GM19324 (cell line): Measurements from ENCODE around the gene SNAPC3.
"Not testable (repeated sequence)": the region's sequence is repeated elsewhere in the genome, so short reads cannot be mapped to it uniquely, and the experiment has no call there.

Experiments used
- ATAC-seq: cut with Tn5 transposase; IDR thresholded peaks from one replicate; pipeline ENCODE4 v1.9.1; 2021; ENCODE audit warnings: mild to moderate bottlenecking, moderate library complexity; ENCODE audit not compliant: unreplicated experiment, low FRiP score

SNAPC3 gene

GRCh38 chr9:15421990-15422371 lies 695 bp upstream of the SNAPC3 start:
- ATAC-seq: no peak

- no peak for ATAC-seq
Observed at GRCh38 chr9:15423231-15423985, 732 bp downstream of the SNAPC3 start.

DNA sequence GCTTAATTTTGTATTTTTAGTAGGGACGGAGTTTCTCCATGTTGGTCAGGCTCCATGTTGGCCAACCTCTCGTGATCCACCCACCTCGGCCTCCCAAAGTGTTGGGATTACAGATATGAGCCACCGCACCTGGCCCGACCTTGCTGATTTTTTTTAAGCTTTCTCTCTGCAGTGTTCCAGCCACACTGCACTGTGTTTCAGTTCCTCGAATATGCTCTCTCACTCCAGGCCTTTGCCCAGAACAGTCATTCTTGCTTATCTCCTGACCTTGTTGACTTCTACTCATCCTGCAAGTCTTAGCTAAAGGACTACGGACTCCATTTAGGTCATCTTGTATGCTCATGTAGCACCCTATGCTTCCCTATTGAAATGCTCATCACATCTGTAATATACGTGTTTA lies 3.3 kb downstream of the SNAPC3 start:
- ATAC-seq: no peak

DNA sequence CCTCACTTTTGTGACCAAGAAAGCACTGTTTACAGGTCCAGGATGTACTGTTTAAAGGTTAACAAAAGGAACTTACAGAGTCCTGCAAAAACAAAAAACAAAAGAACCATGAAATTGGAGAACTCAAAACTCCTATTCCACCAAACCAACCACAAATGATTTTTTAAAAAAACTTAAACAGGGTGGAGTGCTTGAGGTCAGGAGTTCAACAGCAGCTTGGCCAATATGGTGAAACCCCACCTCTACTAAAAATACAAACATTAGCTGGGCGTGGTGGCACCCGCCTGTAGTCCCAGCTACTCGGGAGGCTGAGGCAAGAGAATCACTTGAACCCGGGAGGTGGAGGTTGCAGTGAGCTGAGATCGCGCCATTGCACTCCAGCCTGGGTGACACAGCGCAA lies 5.0 kb downstream of the SNAPC3 start:
- not testable (repeated sequence) for ATAC-seq

GRCh38 chr9:15430920-15431844 lies 8.5 kb downstream of the SNAPC3 start:
- no peak for ATAC-seq

DNA sequence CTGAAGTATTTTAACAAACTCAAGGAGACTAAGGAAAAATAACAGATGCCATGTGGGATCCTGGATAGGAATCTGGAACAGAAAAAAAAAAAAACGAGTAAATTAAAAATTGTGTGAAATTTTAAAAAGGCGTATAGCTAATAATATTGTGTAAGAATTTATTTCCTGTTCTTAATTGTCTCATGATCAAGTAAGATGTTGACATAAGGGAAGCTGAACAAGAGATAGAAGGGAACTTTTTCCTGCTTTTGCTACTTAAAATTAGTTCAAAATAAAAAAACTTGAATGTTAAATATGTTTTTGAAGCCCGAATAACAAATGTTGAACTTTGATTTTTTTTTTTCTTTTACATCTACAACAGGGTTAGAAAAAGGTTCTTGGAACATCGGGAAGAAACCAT lies 10.5 kb downstream of the SNAPC3 start:
- ATAC-seq: no peak

DNA sequence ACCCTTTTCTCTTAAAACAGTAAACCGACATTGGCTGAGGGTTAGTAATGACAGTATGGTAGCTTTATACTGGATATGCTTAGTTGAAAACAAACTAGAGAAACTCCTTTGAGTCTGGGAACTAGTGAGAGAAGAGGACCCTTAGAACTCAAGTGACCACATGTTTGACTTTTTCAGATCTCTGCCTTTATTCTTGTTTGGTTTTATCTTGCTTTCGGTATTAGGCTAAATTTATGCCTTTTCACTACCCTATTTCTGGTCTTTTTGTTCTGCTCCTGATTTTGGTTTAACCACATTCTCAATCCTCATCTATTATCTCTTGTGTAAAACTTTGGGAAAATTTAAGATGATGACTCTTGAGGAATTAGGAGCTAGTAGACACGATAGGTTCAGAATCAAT lies 11.0 kb downstream of the SNAPC3 start:
- ATAC-seq: no peak

GRCh38 chr9:15438891-15439290 lies 16.2 kb downstream of the SNAPC3 start:
- ATAC-seq: no peak

DNA sequence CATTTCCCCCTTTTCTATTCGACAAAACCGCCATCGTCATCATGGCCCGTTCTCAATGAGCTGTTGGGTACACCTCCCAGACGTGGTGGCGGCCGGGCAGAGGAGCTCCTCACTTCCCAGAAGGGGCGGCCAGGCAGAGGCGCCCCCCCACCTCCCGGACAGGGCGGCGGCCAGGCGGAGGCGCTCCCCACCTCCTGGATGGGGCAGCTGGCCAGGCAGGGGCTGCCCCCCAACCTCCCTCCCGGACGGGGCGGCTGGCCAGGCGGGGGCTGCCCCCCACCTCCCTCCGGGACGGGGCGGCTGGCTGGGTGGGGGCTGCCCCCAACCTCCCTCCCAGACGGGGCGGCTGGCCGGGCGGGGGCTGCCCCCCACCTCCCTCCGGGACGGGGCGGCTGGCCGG lies 19.2 kb downstream of the SNAPC3 start:
- not testable (repeated sequence) for ATAC-seq

DNA sequence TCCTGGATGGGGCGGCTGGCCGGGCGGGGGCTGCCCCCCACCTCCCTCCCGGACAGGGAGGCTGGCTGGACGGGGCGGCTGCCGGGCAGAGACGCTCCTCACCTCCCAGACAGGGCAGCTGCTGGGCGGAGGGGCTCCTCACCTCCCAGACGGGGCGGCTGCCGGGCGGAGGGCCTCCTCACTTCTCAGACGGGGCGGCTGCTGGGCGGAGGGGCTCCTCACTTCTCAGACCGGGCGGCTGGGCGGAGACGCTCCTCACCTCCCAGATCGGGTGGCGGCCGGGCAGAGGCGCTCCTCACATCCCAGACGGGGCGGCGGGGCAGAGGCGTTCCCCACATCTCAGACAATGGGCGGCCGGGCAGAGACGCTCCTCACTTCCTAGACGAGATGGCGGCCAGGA lies 19.6 kb downstream of the SNAPC3 start:
- not testable (repeated sequence) for ATAC-seq

GRCh38 chr9:15444141-15444540 lies 21.5 kb downstream of the SNAPC3 start:
- no peak for ATAC-seq

- no peak for ATAC-seq
Observed at GRCh38 chr9:15453956-15454355, 31.3 kb downstream of the SNAPC3 start.

DNA sequence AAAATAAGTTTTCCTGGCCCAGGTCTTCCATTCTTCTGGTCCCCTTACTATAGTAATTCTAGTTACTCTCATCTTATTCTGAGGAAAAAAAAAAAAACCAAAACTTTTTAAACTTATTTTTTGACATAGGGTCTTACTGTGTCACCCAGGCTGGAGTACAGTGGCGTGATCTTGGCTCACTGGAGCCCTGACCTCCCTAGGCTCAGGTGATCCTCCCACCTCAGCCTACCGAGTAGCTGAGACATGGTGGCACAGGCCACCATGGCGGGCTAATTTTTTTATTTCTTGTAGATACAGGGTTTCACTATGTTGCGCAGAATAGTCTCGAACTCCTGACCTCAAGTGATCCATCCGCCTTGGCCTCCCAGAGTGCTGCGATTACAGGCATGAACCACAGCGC lies 38.4 kb downstream of the SNAPC3 start:
- no peak for ATAC-seq

- ATAC-seq: no peak
Observed at GRCh38 chr9:15461601-15462000, 38.9 kb downstream of the SNAPC3 start.

- no peak for ATAC-seq
Observed at GRCh38 chr9:15468145-15468544, 45.5 kb downstream of the SNAPC3 start.

- ATAC-seq: no peak
Observed at GRCh38 chr9:15469406-15469805, 46.7 kb downstream of the SNAPC3 start.

- no peak for ATAC-seq
Observed at GRCh38 chr9:15469862-15470261, 47.2 kb downstream of the SNAPC3 start.

- ATAC-seq: no peak
Observed at GRCh38 chr9:15475923-15476536, 53.4 kb downstream of the SNAPC3 start.

DNA sequence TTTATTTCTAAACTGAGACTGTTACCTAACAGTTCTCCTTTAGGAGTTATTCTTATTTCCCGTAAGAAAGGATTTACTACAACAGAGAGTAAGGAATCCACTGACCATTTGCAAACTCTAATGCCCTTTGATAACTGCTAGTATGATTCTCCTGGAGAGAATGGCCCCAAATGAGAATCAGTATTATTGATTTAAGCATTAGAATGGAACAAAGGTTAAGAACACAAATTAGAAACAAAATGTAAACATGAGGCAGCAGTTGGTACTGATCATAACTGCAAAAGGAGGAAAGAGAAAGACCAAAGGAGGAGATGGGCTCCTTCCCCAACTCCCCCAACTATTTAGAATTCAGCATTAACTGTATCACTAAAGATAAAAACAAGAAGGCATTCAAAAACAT lies 57.4 kb downstream of the SNAPC3 start:
- no peak for ATAC-seq

GRCh38 chr9:15482146-15482545 lies 59.5 kb downstream of the SNAPC3 start:
- ATAC-seq: no peak

- ATAC-seq: no peak
Observed at GRCh38 chr9:15484802-15485201, 62.1 kb downstream of the SNAPC3 start.
